Measurements from ENCODE around the gene RAB1A. TPM values are rescaled to one million over a fixed set of nuclear protein-coding genes. Genes with fewer than 3 reads are reported as not detected.

RAB1A gene
- total RNA-seq, 1 experiment from 2014 or later = 119 TPM

- H3K4me1 ChIP-seq (ENCODE audit: insufficient read depth, low read length, poor library complexity, severe bottlenecking) = peaks cover 12% of the 10 kb centered on the region
- intact Hi-C loops (cut with micrococcal nuclease; ENCODE audit: unreplicated experiment) = no loop called here
- H3K4me3 ChIP-seq (ENCODE audit: low read depth, low read length, poor library complexity, severe bottlenecking) = no peak overlapping the region
- H3K27me3 ChIP-seq (replicated peaks; ENCODE audit: insufficient read depth, low read depth, low read length, poor library complexity) = no peaks in the 10 kb centered on the region
- DNase-seq (ENCODE audit: low spot score) = no peak
- TF ChIP-seq EZH2 (IDR thresholded peaks at IDR 0.05; ENCODE audit: borderline replicate concordance, low read depth, low read length, poor library complexity, severe bottlenecking) = no peak
- no peak for TF ChIP-seq CTCF (conservative IDR thresholded peaks at IDR 0.05; ENCODE audit: low read depth, low read length)
- H3K9me3 ChIP-seq (ENCODE audit: low read depth, low read length, poor library complexity, severe bottlenecking) = no peaks in the 10 kb centered on the region
- BruUV-seq (replicated peaks) = no TSS peak
- H3K36me3 ChIP-seq (ENCODE audit: insufficient read depth, low read length, poor library complexity, severe bottlenecking) = no peaks in the 10 kb centered on the region
- ChIA-PET CTCF (no interaction called here), POLR2A (ENCODE audit: low non-redundant PET) (no interaction called here)
- no peak overlapping the region for H3K27ac ChIP-seq (ENCODE audit: low read depth, low read length, poor library complexity, severe bottlenecking)
Measured at GRCh38 chr2:65061146-65061909, 68.6 kb downstream of the RAB1A start.

- CTCF ChIA-PET = no interaction called here
- intact Hi-C loops (cut with micrococcal nuclease; ENCODE audit: unreplicated experiment) = no loop called here
- Histone ChIP-seq H3K27ac (ENCODE audit: low read depth, low read length, poor library complexity, severe bottlenecking) (peak overlapping the region; percentile 5), H3K36me3 (ENCODE audit: insufficient read depth, low read length, poor library complexity, severe bottlenecking) (no peaks in the 10 kb centered on the region), H3K4me1 (ENCODE audit: insufficient read depth, low read length, poor library complexity, severe bottlenecking) (peaks cover 3% of the 10 kb centered on the region), H3K4me3 (ENCODE audit: low read depth, low read length, poor library complexity, severe bottlenecking) (no peak overlapping the region), H3K27me3 (replicated peaks; ENCODE audit: insufficient read depth, low read depth, low read length, poor library complexity) (no peaks in the 10 kb centered on the region), H3K9me3 (ENCODE audit: low read depth, low read length, poor library complexity, severe bottlenecking) (no peaks in the 10 kb centered on the region)
- DNase-seq (ENCODE audit: low spot score) = no peak
- POLR2A ChIA-PET (ENCODE audit: low non-redundant PET) = no interaction called here
- no peak for TF ChIP-seq CTCF (conservative IDR thresholded peaks at IDR 0.05; ENCODE audit: low read depth, low read length)
- TF ChIP-seq EZH2 (IDR thresholded peaks at IDR 0.05; ENCODE audit: borderline replicate concordance, low read depth, low read length, poor library complexity, severe bottlenecking) = no peak
- BruUV-seq (replicated peaks) = no TSS peak
Measured at GRCh38 chr2:65059071-65059470, 70.8 kb downstream of the RAB1A start.

GRCh38 chr2:65057391-65058052 is 72.4 kb downstream of the RAB1A start:
- ChIA-PET CTCF (interaction anchor here (0.5 kb wide), 1 partner anchor 516 kb away, joined by 7 read pairs; no protein-coding TSS in a partner anchor), POLR2A (ENCODE audit: low non-redundant PET) (no interaction called here)
- intact Hi-C loops (cut with micrococcal nuclease; ENCODE audit: unreplicated experiment) = no loop called here
- Histone ChIP-seq H3K9me3 (ENCODE audit: low read depth, low read length, poor library complexity, severe bottlenecking) (no peaks in the 10 kb centered on the region), H3K27me3 (replicated peaks; ENCODE audit: insufficient read depth, low read depth, low read length, poor library complexity) (no peaks in the 10 kb centered on the region), H3K27ac (ENCODE audit: low read depth, low read length, poor library complexity, severe bottlenecking) (no peak overlapping the region), H3K4me3 (ENCODE audit: low read depth, low read length, poor library complexity, severe bottlenecking) (peak overlapping the region; percentile 83), H3K36me3 (ENCODE audit: insufficient read depth, low read length, poor library complexity, severe bottlenecking) (no peaks in the 10 kb centered on the region), H3K4me1 (ENCODE audit: insufficient read depth, low read length, poor library complexity, severe bottlenecking) (peaks cover 3% of the 10 kb centered on the region)
- TF ChIP-seq EZH2 (IDR thresholded peaks at IDR 0.05; ENCODE audit: borderline replicate concordance, low read depth, low read length, poor library complexity, severe bottlenecking) = no peak
- no peak for TF ChIP-seq CTCF (conservative IDR thresholded peaks at IDR 0.05; ENCODE audit: low read depth, low read length)
- DNase-seq (ENCODE audit: low spot score) = peak; percentile 34
- BruUV-seq (replicated peaks) = TSS peak; percentile 45

Measured in A673 (cell line).